Activated T-cell treated with anti-CD3 and anti-CD28 coated beads, Interleukin-2, amount 50 U/mL, for 48 hours (primary cell): ENCODE measurements around the gene GGT1.
"Not testable (repeated sequence)": the region's sequence is repeated elsewhere in the genome, so short reads cannot be mapped to it uniquely, and the experiment has no call there.

Experiments
- DNase-seq, 2 experiments: peaks; one replicate each; pipeline ENCODE4 v3.0.0-alpha.2; 2020

The GGT1 gene

GRCh38 chr22:24584166-24584790, 18.7 kb upstream of the GGT1 start:
- DNase-seq: no peak

- no peak for DNase-seq
Observed at GRCh38 chr22:24584871-24585411, 18.1 kb upstream of the GGT1 start.

GRCh38 chr22:24585461-24585860, 17.5 kb upstream of the GGT1 start:
- no peak for DNase-seq

DNA sequence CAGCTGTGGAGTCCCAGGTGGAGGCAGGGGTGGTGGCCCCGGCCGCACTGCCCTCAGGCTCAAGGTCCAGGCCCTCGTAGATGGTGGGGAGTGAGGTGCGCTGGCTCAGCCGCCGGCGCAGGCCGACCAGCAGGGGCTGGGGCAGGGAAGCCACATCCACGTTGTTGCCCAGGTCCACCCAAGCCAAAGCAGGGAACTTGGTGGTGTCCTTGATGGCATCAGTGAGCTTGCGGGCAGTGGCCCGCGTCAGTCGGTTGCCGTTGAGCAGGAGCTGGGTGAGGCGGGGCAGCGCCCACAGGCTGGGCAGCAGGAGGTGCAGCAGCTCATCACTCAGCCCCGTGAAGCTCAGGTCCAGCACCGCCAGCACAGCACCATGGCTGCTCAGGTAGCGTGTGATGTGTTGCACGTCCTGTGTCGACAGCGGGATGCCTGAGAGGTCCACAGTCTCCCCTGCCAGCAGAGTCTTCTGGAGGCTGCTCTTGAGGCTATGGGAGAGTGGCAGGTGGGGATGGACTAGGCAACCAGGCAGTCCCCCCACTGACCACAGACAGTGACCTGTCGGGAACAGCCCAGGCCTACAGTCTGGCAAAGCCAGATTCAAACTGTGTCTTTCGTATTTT, 17.0 kb upstream of the GGT1 start:
- DNase-seq: no peak

GRCh38 chr22:24587251-24587650, 15.7 kb upstream of the GGT1 start:
- no peak for DNase-seq

- no peak for DNase-seq
Observed at GRCh38 chr22:24587948-24588347, 15.0 kb upstream of the GGT1 start.

- no peak for DNase-seq
Observed at GRCh38 chr22:24588381-24588756, 14.6 kb upstream of the GGT1 start.

GRCh38 chr22:24588757-24589481, 14.1 kb upstream of the GGT1 start:
- no peak for DNase-seq

GRCh38 chr22:24589518-24590030, 13.4 kb upstream of the GGT1 start:
- no peak for DNase-seq

GRCh38 chr22:24590596-24591173, 12.3 kb upstream of the GGT1 start:
- no peak for DNase-seq

GRCh38 chr22:24591286-24591830, 11.6 kb upstream of the GGT1 start:
- no peak for DNase-seq

GRCh38 chr22:24592058-24592850, 10.7 kb upstream of the GGT1 start:
- DNase-seq: peak; percentile 34 to 40

GRCh38 chr22:24592851-24593558, 10.0 kb upstream of the GGT1 start, which contains the start of gene LRRC75B:
Gene LRRC75B, minus strand, starts transcription at chr22:24593073. Its CDS starts 34 bp downstream, at chr22:24593039.
- DNase-seq: peak; percentile 66 to 72

- not testable (repeated sequence) for DNase-seq
Observed at GRCh38 chr22:24593559-24593835, 9.5 kb upstream of the GGT1 start.

DNA sequence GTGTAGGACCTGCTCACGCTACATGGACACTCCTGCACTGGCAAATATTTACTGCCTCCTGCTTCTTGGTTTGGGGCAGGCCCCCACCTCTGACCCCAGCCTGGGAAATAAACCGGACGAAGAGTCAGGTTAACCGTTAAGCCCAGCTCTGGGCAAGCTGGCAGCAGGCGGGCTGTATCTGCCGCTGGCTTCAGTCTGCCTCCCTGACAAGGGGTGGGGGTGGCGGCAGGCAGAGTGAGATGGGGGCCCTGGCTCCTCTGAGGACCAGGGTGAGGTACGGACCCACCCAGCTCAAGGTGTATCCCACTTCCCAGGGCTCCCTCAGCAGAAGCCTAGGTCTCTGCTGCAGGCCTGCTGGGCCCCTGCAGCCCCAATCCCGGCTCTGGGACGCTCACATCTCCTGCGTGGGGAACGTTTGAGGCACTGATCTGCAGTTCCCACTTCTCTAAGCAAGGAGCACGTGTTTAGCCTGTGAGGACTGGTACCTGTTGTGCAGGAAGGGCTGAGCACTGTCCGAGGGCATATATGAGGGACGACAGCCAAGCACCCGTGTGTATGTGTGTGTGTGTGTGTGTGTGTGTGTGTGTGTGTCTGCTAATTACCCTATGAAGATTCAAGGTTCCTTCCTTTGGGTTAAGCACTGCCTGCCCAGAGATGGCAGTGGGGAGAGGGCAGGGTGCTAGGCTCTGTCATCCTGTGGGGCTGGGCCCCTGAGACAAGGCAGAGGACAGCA, 9.0 kb upstream of the GGT1 start:
- no peak for DNase-seq

DNA sequence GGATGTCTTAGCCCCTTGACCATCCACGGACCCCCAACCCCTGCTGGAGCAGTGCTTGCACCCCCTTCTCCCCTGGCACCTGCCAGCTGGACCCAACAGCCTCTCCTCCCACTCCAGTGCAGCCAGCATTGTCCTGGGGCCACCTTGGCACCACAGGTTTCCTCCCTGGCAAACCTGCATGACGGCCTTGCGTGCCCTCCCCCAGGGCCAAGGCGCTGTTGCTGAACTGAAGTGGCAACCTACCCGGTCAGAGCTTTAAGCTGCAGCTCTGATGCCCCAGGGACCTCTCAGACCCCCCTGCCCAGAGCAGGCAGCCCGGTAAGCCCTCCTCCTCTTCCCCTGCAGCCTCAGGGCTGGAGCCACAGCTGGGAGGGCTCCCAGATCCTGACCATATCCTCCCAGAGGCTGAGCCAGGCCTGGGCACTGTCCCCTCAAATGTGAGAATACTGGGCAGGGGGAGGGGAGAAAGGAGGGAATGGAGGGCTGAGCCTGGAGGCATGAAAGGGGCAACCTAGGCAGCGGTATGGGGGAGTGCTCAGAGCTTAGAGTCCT, 8.3 kb upstream of the GGT1 start:
- no peak for DNase-seq

DNA sequence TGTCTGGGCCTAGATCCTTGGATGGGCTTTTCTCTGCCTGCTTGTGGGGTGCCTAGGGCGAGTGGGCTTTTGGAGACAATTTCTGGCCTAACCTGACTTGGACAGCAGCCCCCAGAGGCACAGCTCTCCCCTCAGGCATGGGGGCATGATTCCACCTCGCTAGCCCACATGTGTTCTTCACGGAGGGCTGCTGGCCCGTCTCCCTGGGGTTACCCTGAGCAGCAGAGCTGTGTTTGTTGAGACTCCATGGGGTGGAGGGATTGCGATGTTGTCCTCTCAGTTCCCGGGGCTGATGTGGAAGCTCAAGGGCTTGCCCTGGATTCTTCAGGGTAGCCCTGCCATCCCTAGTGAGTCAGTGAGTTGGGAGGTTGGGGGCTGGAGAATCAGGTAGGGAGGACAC, 7.8 kb upstream of the GGT1 start:
- DNase-seq: no peak

- DNase-seq: no peak
Observed at GRCh38 chr22:24595863-24596262, 7.1 kb upstream of the GGT1 start.

GRCh38 chr22:24597076-24597475, 5.9 kb upstream of the GGT1 start:
- DNase-seq: not testable (repeated sequence)

DNA sequence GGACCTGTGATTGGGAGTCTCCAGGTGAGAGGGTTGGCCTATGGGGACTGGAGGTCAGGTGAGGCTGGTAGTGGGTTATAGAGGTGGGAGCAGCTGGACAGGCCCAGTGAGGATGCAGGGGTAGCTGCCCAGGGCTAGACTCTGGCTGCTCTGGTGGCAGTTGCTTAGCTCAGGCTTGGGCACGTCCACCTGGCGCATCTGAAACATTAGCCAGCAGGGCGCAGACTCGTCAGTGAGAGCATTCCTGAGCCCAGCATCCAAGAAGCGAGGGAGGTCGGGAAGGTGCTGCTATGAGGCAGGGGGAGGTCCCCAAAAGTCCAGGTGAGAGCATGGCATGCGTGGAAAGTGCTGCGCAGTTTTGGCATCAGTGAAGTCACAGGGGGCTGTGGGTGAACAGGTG, 3.5 kb upstream of the GGT1 start:
- no peak for DNase-seq
